ENCODE results near the gene FCHSD2. TPM values are rescaled to one million over a fixed set of nuclear protein-coding genes. Genes with fewer than 3 reads are reported as not detected.

FCHSD2 gene
- total and polyA plus RNA-seq, 2 of the 13 experiments (the other 11 are each of a cell fraction or from before 2014, with no cell fraction given), result 20.5 to 24.8 TPM

DNA sequence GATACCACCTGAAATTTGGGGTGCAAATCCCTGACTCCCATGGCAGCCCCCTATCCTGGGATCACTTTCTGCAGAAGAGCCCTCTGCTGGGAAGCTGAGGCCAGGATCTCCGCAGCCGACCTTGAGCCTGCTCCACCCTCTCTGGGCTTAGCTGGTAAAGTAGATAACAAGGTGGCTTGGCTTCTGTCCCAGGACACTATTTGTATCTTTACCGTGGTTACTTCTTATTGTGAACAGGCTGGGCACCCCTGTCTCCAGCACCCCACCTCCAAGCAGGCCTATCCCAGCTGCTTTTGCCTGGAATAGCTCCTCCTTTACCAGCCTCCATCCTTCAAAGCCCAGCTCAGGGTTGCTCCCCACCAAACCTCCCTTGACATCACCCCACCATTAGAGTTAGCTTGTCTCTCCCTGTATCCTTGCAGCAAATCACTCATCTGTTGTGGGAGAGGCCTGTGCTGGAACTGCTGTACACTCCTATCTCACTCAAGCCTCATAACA lies 40.8 kb upstream of the FCHSD2 start:
- H3K9ac ChIP-seq (ENCODE audit: insufficient read depth, low read depth, low read length), result no peak overlapping the region
- H3K4me2 ChIP-seq (ENCODE audit: low read depth, low read length), result peak overlapping the region; percentile 64
- H3K79me2 ChIP-seq (ENCODE audit: insufficient read depth, low read length), result no peaks in the 10 kb centered on the region
- no TSS peak for BruUV-seq (replicated peaks)
- intact Hi-C loops (cut with micrococcal nuclease; ENCODE audit: unreplicated experiment), result no loop called here
- H3K4me3 ChIP-seq (replicated peaks in 1 of 3; ENCODE audit: insufficient read depth in 1 of 3, low read depth in 2 of 3, low read length in 3 of 3), result no peak overlapping the region
- WGBS (ENCODE audit: low lambda C conversion rate), result 0% methylated on average over 3 of the region's 3 CpGs
- peaks cover 0 to 7% of the 10 kb centered on the region in 2 experiments; a peak in 2 of 5 replicates for H3K27me3 ChIP-seq (ENCODE audit: control insufficient read depth in 1 of 2, insufficient read depth in 2 of 2, low read length in 2 of 2)
- ATAC-seq, result peak; percentile 56
- no peaks in the 10 kb centered on the region for H3K36me3 ChIP-seq (replicated peaks in 1 of 2; ENCODE audit: control insufficient read depth in 1 of 2, insufficient read depth in 2 of 2, low read length in 2 of 2)
- ChIA-PET CTCF (ENCODE audit: low intra/inter-chr PET ratio, low total read pairs) (interaction anchor here (1.2 to 1.3 kb wide), 2 partner anchors 54 to 60 kb away, joined by 3 read pairs; no protein-coding TSS in a partner anchor), POLR2A (interaction anchor here (1.0 to 1.5 kb wide), 3 partner anchors 9 to 40 kb away, joined by 3 to 6 read pairs (median 6); partner anchors contain the start of gene FCHSD2)
- H4K20me1 ChIP-seq (ENCODE audit: insufficient read depth, low read length), result no peaks in the 10 kb centered on the region
- DNase-seq (ENCODE audit: low spot score), result peak; percentile 47
- H3K9me3 ChIP-seq (ENCODE audit: low read length), result no peaks in the 10 kb centered on the region
- peak; percentile 87 for FAIRE-seq
- no peak overlapping the region for H3K27ac ChIP-seq (ENCODE audit: extremely low read length, insufficient read depth, low read length)
- H2AFZ ChIP-seq (ENCODE audit: low read length), result no peak overlapping the region
- in situ Hi-C loops (cut with HindIII; ENCODE audit: extremely low pct_ligation_motif_present, low pct_unique_long_range_greater_than_20kb), result no loop called here
- H3K4me1 ChIP-seq (ENCODE audit: insufficient read depth, low read length), result peaks cover 26% of the 10 kb centered on the region
- TF ChIP-seq ATF7 (IDR thresholded peaks at IDR 0.05), result no peak
- TF ChIP-seq ATF7 (CRISPR knock-in tag; IDR thresholded peaks at IDR 0.05), result no peak
- TF ChIP-seq ZNF749 (CRISPR knock-in tag; IDR thresholded peaks at IDR 0.05; ENCODE audit: borderline replicate concordance), result no peak
- TF ChIP-seq, protein P1, sequence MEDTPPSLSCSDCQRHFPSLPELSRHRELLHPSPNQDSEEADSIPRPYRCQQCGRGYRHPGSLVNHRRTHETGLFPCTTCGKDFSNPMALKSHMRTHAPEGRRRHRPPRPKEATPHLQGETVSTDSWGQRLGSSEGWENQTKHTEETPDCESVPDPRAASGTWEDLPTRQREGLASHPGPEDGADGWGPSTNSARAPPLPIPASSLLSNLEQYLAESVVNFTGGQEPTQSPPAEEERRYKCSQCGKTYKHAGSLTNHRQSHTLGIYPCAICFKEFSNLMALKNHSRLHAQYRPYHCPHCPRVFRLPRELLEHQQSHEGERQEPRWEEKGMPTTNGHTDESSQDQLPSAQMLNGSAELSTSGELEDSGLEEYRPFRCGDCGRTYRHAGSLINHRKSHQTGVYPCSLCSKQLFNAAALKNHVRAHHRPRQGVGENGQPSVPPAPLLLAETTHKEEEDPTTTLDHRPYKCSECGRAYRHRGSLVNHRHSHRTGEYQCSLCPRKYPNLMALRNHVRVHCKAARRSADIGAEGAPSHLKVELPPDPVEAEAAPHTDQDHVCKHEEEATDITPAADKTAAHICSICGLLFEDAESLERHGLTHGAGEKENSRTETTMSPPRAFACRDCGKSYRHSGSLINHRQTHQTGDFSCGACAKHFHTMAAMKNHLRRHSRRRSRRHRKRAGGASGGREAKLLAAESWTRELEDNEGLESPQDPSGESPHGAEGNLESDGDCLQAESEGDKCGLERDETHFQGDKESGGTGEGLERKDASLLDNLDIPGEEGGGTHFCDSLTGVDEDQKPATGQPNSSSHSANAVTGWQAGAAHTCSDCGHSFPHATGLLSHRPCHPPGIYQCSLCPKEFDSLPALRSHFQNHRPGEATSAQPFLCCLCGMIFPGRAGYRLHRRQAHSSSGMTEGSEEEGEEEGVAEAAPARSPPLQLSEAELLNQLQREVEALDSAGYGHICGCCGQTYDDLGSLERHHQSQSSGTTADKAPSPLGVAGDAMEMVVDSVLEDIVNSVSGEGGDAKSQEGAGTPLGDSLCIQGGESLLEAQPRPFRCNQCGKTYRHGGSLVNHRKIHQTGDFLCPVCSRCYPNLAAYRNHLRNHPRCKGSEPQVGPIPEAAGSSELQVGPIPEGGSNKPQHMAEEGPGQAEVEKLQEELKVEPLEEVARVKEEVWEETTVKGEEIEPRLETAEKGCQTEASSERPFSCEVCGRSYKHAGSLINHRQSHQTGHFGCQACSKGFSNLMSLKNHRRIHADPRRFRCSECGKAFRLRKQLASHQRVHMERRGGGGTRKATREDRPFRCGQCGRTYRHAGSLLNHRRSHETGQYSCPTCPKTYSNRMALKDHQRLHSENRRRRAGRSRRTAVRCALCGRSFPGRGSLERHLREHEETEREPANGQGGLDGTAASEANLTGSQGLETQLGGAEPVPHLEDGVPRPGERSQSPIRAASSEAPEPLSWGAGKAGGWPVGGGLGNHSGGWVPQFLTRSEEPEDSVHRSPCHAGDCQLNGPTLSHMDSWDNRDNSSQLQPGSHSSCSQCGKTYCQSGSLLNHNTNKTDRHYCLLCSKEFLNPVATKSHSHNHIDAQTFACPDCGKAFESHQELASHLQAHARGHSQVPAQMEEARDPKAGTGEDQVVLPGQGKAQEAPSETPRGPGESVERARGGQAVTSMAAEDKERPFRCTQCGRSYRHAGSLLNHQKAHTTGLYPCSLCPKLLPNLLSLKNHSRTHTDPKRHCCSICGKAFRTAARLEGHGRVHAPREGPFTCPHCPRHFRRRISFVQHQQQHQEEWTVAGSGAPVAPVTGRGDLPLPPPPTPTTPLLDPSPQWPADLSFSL (CRISPR knock-in tag; IDR thresholded peaks at IDR 0.05), result no peak
- peak; percentile 52 for TF ChIP-seq STAG1 (CRISPR knock-in tag; IDR thresholded peaks at IDR 0.05)
- no peak for TF ChIP-seq ZNF225 (CRISPR knock-in tag; IDR thresholded peaks at IDR 0.05)
- TF ChIP-seq NFKB2 (CRISPR knock-in tag; IDR thresholded peaks at IDR 0.05; ENCODE audit: borderline replicate concordance), result no peak
- 0 out of 2 replicates have a peak, but pooled peaks have one; percentile 25 for TF ChIP-seq ZSCAN21 (CRISPR knock-in tag; IDR thresholded peaks at IDR 0.05; ENCODE audit: borderline replicate concordance)
- no peak for TF ChIP-seq KLF9 (CRISPR knock-in tag; IDR thresholded peaks at IDR 0.05; ENCODE audit: low read depth)
- no peak for TF ChIP-seq ZNF337 (CRISPR knock-in tag; IDR thresholded peaks at IDR 0.05; ENCODE audit: borderline replicate concordance, low read depth)
- TF ChIP-seq EEA1 (CRISPR knock-in tag; IDR thresholded peaks at IDR 0.05; ENCODE audit: borderline replicate concordance), result no peak
- no peak for TF ChIP-seq ZNF782 (CRISPR knock-in tag; IDR thresholded peaks at IDR 0.05; ENCODE audit: borderline replicate concordance)
- peak; percentile 76 for TF ChIP-seq SP5 (CRISPR knock-in tag; IDR thresholded peaks at IDR 0.05; ENCODE audit: borderline replicate concordance, low read depth)
- TF ChIP-seq, protein P2, sequence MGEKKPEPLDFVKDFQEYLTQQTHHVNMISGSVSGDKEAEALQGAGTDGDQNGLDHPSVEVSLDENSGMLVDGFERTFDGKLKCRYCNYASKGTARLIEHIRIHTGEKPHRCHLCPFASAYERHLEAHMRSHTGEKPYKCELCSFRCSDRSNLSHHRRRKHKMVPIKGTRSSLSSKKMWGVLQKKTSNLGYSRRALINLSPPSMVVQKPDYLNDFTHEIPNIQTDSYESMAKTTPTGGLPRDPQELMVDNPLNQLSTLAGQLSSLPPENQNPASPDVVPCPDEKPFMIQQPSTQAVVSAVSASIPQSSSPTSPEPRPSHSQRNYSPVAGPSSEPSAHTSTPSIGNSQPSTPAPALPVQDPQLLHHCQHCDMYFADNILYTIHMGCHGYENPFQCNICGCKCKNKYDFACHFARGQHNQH (CRISPR knock-in tag; IDR thresholded peaks at IDR 0.05), result 0 out of 2 replicates have a peak, but pooled peaks have one; percentile 38
- TF ChIP-seq ZBTB7A (CRISPR knock-in tag; IDR thresholded peaks at IDR 0.05), result no peak
- peak; percentile 32; the same call in 1 of the 2 replicates for TF ChIP-seq GATAD2A (CRISPR knock-in tag; IDR thresholded peaks at IDR 0.05)
- TF ChIP-seq PAX8 (CRISPR knock-in tag; IDR thresholded peaks at IDR 0.05; ENCODE audit: borderline replicate concordance), result no peak
- TF ChIP-seq, protein P3, sequence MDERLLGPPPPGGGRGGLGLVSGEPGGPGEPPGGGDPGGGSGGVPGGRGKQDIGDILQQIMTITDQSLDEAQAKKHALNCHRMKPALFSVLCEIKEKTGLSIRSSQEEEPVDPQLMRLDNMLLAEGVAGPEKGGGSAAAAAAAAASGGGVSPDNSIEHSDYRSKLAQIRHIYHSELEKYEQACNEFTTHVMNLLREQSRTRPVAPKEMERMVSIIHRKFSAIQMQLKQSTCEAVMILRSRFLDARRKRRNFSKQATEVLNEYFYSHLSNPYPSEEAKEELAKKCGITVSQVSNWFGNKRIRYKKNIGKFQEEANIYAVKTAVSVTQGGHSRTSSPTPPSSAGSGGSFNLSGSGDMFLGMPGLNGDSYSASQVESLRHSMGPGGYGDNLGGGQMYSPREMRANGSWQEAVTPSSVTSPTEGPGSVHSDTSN (CRISPR knock-in tag; IDR thresholded peaks at IDR 0.05), result no peak
